ENCODE measurements around the gene GJA9.
"Not testable (repeated sequence)": the region's sequence is repeated elsewhere in the genome, so short reads cannot be mapped to it uniquely, and the experiment has no call there.

- TF ChIP-seq CTCF, POLR2A (IDR thresholded peaks at IDR 0.05): not testable (repeated sequence)
Measured at GRCh38 chr1:38845088-38845487, 36.3 kb downstream of the GJA9 start.

Measured in Peyer's patch (tissue), 4 donors.